ENCODE results near the gene GATD1.

Gene GATD1

GRCh38 chr11:777288-778255, at the start of gene GATD1:
TSS of gene GATD1 (minus strand) at chr11:777487. CDS start at chr11:777462, 25 bp downstream.
- TF ChIP-seq CTCF (IDR thresholded peaks at IDR 0.05; ENCODE audit: insufficient read depth, low read length, missing control alignments) = no peak
- POLR2A ChIA-PET = interaction anchor here (1.9 kb wide), 1 partner anchor 18 kb away, joined by 10 read pairs; no protein-coding TSS in a partner anchor
- no peak for DNase-seq (ENCODE audit: low read depth, low spot score)
- H3K4me3 ChIP-seq (ENCODE audit: low read depth, low read length) = peak within 1 kb of the TSS; percentile 73
- CTCF ChIA-PET = interaction anchor here (0.7 to 5.1 kb wide), 7 partner anchors 8 to 55 kb away, joined by 3 to 25 read pairs (median 3); partner anchors contain the start of gene SLC25A22

GRCh38 chr11:826836-827145, 49.5 kb upstream of the GATD1 start:
- H3K4me3 ChIP-seq (ENCODE audit: low read depth, low read length) = no peak overlapping the region
- ChIA-PET POLR2A (interaction anchor here (1.0 kb wide), 1 partner anchor 8 kb away, joined by 3 read pairs; the partner anchor contains the start of gene PNPLA2), CTCF (no interaction called here)
- no peak for DNase-seq (ENCODE audit: low read depth, low spot score)
- TF ChIP-seq CTCF (IDR thresholded peaks at IDR 0.05; ENCODE audit: insufficient read depth, low read length, missing control alignments) = no peak

GRCh38 chr11:826227-826621, 48.9 kb upstream of the GATD1 start:
- no peak overlapping the region for H3K4me3 ChIP-seq (ENCODE audit: low read depth, low read length)
- POLR2A ChIA-PET = no interaction called here

GRCh38 chr11:825366-826226, 48.3 kb upstream of the GATD1 start:
- DNase-seq (ENCODE audit: low read depth, low spot score) = no peak
- ChIA-PET POLR2A (interaction anchor here (0.6 to 0.8 kb wide), 2 partner anchors 9 to 16 kb away, joined by 3 read pairs; no protein-coding TSS in a partner anchor), CTCF (no interaction called here)
- no peak overlapping the region for H3K4me3 ChIP-seq (ENCODE audit: low read depth, low read length)
- TF ChIP-seq CTCF (IDR thresholded peaks at IDR 0.05; ENCODE audit: insufficient read depth, low read length, missing control alignments) = no peak

More at GRCh38 chr11:826227-826621, 48.9 kb upstream of the GATD1 start:
- no peak for TF ChIP-seq CTCF (IDR thresholded peaks at IDR 0.05; ENCODE audit: insufficient read depth, low read length, missing control alignments)
- CTCF ChIA-PET = no interaction called here
- DNase-seq (ENCODE audit: low read depth, low spot score) = no peak

GRCh38 chr11:824942-825341, 47.7 kb upstream of the GATD1 start:
- DNase-seq (ENCODE audit: low read depth, low spot score) = no peak
- ChIA-PET CTCF (no interaction called here), POLR2A (interaction anchor here (0.6 to 0.8 kb wide), 2 partner anchors 10 to 17 kb away, joined by 3 read pairs; no protein-coding TSS in a partner anchor)
- H3K4me3 ChIP-seq (ENCODE audit: low read depth, low read length) = no peak overlapping the region
- no peak for TF ChIP-seq CTCF (IDR thresholded peaks at IDR 0.05; ENCODE audit: insufficient read depth, low read length, missing control alignments)
